HG02870 (cell line): ENCODE data around the gene GATD1.

Source experiments
- ATAC-seq: cut with Tn5 transposase; IDR thresholded peaks from one replicate; pipeline ENCODE4 v1.9.1; 2021; ENCODE audit warnings: mild to moderate bottlenecking, moderate library complexity; ENCODE audit not compliant: unreplicated experiment

GATD1 gene

GRCh38 chr11:796565-797295, 19.4 kb upstream of the GATD1 start:
- no peak for ATAC-seq

GRCh38 chr11:795634-796564, 18.6 kb upstream of the GATD1 start:
- no peak for ATAC-seq

GRCh38 chr11:794766-795633, 17.7 kb upstream of the GATD1 start:
- ATAC-seq: no peak

- ATAC-seq: no peak
Measured at GRCh38 chr11:794013-794765, 16.9 kb upstream of the GATD1 start.

GRCh38 chr11:793556-793955, 16.3 kb upstream of the GATD1 start:
- no peak for ATAC-seq

- ATAC-seq: no peak
Measured at GRCh38 chr11:792873-793272, 15.6 kb upstream of the GATD1 start.

GRCh38 chr11:792535-792821, 15.2 kb upstream of the GATD1 start:
- ATAC-seq: no peak

- ATAC-seq: no peak
Measured at GRCh38 chr11:791658-792534, 14.6 kb upstream of the GATD1 start.

- no peak for ATAC-seq
Measured at GRCh38 chr11:790721-791564, 13.7 kb upstream of the GATD1 start.

GRCh38 chr11:789943-790342, 12.7 kb upstream of the GATD1 start, which contains the start of gene CEND1:
Gene CEND1 (minus strand): TSS chr11:790090. CDS start chr11:788576, 1,514 bp downstream.
- no peak for ATAC-seq

- ATAC-seq: no peak
Measured at GRCh38 chr11:788953-789940, 12.0 kb upstream of the GATD1 start.

GRCh38 chr11:788009-788640, 10.8 kb upstream of the GATD1 start:
- ATAC-seq: no peak

- no peak for ATAC-seq
Measured at GRCh38 chr11:787084-787675, 9.9 kb upstream of the GATD1 start.

GRCh38 chr11:786235-787083, 9.2 kb upstream of the GATD1 start:
- no peak for ATAC-seq

- ATAC-seq: no peak
Measured at GRCh38 chr11:783581-784015, 6.3 kb upstream of the GATD1 start.
